Stimulated activated CD8-positive, alpha-beta memory T cell treated with anti-CD3 and anti-CD28 coated beads, Interleukin-2, amount 100 ng/mL, for 48 hours (primary cell): Measurements from ENCODE around the gene ARPP21.

Experiments
- DNase-seq, 2 donors: peaks; one replicate each; pipeline ENCODE4 v3.0.0-alpha.2; 2020; ENCODE audit warnings: low read depth in 2 of 2

Gene ARPP21

DNA sequence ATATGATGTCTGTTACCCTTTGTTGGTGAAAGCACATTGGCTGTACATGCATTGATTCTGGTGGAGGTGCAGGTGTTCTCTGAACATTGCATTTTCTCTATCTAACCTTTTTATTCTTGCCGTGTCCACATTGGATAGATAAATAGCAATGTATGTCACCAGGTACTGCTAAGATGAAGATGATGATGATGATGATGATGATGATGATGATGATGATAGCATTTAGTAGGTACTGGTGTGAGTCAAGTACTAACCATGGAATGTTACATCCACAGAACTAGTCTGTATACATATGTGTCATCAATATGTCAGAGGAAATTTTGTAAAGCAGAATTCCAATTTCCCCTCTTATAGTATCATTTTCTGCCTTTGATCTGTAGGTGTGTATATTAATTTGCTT lies 36.3 kb downstream of the ARPP21 start:
- no peak for DNase-seq

- DNase-seq = no peak
Observed at GRCh38 chr3:35677797-35678196, 38.5 kb downstream of the ARPP21 start.

GRCh38 chr3:35678643-35679161 lies 39.4 kb downstream of the ARPP21 start:
- DNase-seq = no peak

- DNase-seq = no peak
Observed at GRCh38 chr3:35679409-35680080, 40.2 kb downstream of the ARPP21 start.

- DNase-seq = no peak
Observed at GRCh38 chr3:35680866-35681650, 41.7 kb downstream of the ARPP21 start.

DNA sequence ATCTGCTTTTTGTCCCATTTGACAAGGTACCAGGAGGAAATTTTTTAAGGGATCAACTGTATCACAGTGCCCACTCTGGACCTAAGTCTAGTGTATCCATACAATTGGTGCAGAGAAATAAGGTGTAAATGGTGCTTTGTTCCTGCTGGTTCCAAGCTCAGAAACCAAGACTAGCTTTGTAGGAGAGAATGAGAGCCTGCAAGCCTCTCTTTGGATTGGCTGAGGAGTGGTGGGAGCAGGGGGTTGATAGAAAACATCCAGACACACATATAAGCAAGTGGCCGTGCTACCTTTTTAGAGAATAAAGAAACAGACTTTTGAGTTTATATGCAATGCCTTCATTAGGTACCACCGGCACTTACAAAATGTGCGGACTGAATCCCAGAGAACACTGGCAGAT lies 45.8 kb downstream of the ARPP21 start:
- DNase-seq = no peak

- no peak for DNase-seq
Observed at GRCh38 chr3:35688826-35689225, 49.5 kb downstream of the ARPP21 start.

- DNase-seq = no peak
Observed at GRCh38 chr3:35690271-35690670, 50.9 kb downstream of the ARPP21 start.

GRCh38 chr3:35705904-35706303 lies 66.6 kb downstream of the ARPP21 start:
- no peak for DNase-seq

GRCh38 chr3:35707904-35708303 lies 68.6 kb downstream of the ARPP21 start:
- no peak for DNase-seq

GRCh38 chr3:35708394-35709271 lies 69.3 kb downstream of the ARPP21 start:
- DNase-seq = no peak

- DNase-seq = no peak
Observed at GRCh38 chr3:35709691-35710090, 70.4 kb downstream of the ARPP21 start.

GRCh38 chr3:35710554-35710953 lies 71.2 kb downstream of the ARPP21 start:
- DNase-seq = no peak

GRCh38 chr3:35718921-35719320 lies 79.6 kb downstream of the ARPP21 start:
- DNase-seq = no peak

- no peak for DNase-seq
Observed at GRCh38 chr3:35721628-35722027, 82.3 kb downstream of the ARPP21 start.

DNA sequence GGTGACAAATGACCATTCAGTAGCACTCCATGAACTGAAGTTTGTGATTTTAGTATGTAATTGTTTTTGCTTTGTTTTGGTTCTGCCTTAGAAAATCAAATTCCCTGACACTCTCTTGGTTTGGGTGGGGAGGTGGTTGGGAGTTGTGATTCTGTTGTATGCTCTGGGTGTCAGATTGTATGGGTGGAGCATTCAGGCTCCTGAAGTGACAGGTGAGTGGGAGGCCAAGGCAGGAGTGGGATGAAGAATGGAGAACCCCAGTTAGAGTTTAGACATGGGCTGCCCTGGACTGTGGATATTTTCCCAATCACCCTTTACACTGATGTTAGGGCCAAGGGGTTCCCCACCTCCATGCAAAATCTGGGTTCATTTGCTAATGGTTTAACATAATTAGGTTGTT lies 83.6 kb downstream of the ARPP21 start:
- DNase-seq = no peak

DNA sequence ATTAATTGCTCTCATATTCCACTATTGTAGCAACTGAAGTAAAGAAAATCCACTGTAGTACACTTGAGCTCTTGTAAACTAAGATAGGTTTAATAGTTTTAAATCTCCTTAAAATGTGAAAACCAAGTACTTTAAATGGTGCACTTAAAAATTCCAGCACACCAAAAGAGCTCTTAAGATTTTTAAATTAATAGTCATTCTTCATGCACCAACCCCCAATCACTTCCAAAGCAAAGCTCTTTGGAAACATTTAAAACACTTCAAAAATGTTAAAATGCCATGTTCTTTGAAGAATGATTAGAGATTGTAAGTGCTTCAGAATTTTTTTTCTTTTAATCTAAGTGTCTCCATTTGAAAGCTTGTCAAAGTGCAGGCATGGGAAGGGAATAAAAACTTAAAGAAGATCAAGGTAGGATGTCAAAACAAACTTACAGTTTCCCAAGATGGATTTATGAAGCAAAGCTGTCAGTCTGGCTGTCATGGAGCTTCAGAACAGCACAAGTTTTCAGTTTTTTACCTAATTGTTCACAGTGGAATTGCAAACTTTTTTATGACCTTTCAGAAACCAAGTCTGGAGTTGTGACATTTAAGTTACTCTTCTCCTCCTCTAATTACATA lies 84.3 kb downstream of the ARPP21 start:
- no peak for DNase-seq

GRCh38 chr3:35724106-35724505 lies 84.8 kb downstream of the ARPP21 start:
- DNase-seq = no peak

- no peak for DNase-seq
Observed at GRCh38 chr3:35727179-35727578, 87.9 kb downstream of the ARPP21 start.

DNA sequence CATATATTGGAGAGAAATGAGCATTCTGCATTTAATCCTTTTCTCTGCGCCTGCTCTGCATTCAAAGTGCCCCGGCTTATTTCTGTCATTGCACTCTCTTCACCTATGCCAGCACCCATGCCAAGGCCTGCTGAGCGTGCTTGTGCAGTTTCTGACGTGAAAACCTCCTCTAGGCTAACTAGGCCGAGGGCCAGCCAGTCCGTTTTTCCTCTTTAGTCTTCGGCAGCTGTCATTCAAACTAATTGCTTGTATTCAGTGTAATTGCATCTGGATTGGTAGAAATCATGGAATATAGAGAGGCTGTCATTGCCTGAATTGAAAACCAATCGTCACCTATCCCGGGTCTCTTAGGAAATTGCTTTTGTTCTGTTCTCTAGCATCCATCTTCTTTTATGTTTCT lies 94.0 kb downstream of the ARPP21 start:
- no peak for DNase-seq

GRCh38 chr3:35733864-35734263 lies 94.5 kb downstream of the ARPP21 start:
- DNase-seq = no peak

- DNase-seq = no peak
Observed at GRCh38 chr3:35737080-35737479, 97.8 kb downstream of the ARPP21 start.
